Activated B cell treated with CpG ODN at 0.5 μM for 24 hours (primary cell): ENCODE measurements around the gene F2R. TPM values are rescaled to one million over a fixed set of nuclear protein-coding genes. Genes with fewer than 3 reads are reported as not detected.
A peak's percentile ranks its signal among the peaks of the same experiment; 100 is the strongest.

Experiments used
- ATAC-seq: fragments of 200-7000 bp; cut with Tn5 transposase; one replicate; pipeline ENCODE4 v1.10.0; 2021; ENCODE audit warnings: low read depth, mild to moderate bottlenecking, moderate library complexity
- CTCF ChIA-PET: fragments of 350-600 bp; sonication (Branson Sonifier 250); formaldehyde crosslinking; loops from one replicate; lab custom pipeline; 2021; ENCODE audit warnings: antibody characterized with exemption; lab: Charles Lee
- POLR2A ChIA-PET: fragments of 350-600 bp; sonication (Branson Sonifier 250); formaldehyde crosslinking; loops from one replicate; lab custom pipeline; 2021; ENCODE audit warnings: antibody characterized with exemption; lab: Charles Lee
- DNase-seq: peaks from one replicate; pipeline ENCODE4 v3.0.0; 2022
- H3K27ac Mint-ChIP-seq: one replicate; pipeline ENCODE4 v1.8.0; 2020; ENCODE audit warnings: mixed read lengths
- H3K27me3 Mint-ChIP-seq: one replicate; pipeline ENCODE4 v1.8.0; 2021; ENCODE audit warnings: mixed read lengths
- H3K36me3 Mint-ChIP-seq: one replicate; pipeline ENCODE4 v1.8.0; 2021; ENCODE audit warnings: low read depth, mixed read lengths
- H3K4me1 Mint-ChIP-seq: one replicate; pipeline ENCODE4 v1.8.0; 2021; ENCODE audit warnings: mixed read lengths
- H3K4me3 Mint-ChIP-seq: one replicate; pipeline ENCODE4 v1.8.0; 2020; ENCODE audit warnings: mild to moderate bottlenecking, mixed read lengths
- H3K9me3 Mint-ChIP-seq: one replicate; pipeline ENCODE4 v1.8.0; 2020; ENCODE audit warnings: mixed read lengths
- intact Hi-C: fragments of 100-400 bp; cut with micrococcal nuclease; formaldehyde crosslinking; loops from one replicate; pipeline ENCODE4 v1.15.1; 2024
- total RNA-seq: library from RNA; stranded (reverse); gene quantifications from 2 replicates; pipeline ENCODE4 v1.2.3, GENCODE V29; 2022
- TF ChIP-seq, protein P1 (sequence below): fragments of 200-600 bp; IDR thresholded peaks from one replicate; pipeline ENCODE4 v1.8.0; 2022; ENCODE audit warnings: antibody characterized with exemption, mild to moderate bottlenecking

The F2R gene
- total RNA-seq, 1 donor from 2014 or later: 0.18 TPM

GRCh38 chr5:76724871-76725270 is 8.9 kb downstream of the F2R start:
- peaks cover 2% of the 10 kb centered on the region for H3K27me3 Mint-ChIP-seq
- DNase-seq (no peak), ATAC-seq (no peak)
- H3K4me1 Mint-ChIP-seq: peaks cover 6% of the 10 kb centered on the region
- H3K4me3 Mint-ChIP-seq: no peak overlapping the region
- intact Hi-C loops: no loop called here
- TF ChIP-seq, protein P1, sequence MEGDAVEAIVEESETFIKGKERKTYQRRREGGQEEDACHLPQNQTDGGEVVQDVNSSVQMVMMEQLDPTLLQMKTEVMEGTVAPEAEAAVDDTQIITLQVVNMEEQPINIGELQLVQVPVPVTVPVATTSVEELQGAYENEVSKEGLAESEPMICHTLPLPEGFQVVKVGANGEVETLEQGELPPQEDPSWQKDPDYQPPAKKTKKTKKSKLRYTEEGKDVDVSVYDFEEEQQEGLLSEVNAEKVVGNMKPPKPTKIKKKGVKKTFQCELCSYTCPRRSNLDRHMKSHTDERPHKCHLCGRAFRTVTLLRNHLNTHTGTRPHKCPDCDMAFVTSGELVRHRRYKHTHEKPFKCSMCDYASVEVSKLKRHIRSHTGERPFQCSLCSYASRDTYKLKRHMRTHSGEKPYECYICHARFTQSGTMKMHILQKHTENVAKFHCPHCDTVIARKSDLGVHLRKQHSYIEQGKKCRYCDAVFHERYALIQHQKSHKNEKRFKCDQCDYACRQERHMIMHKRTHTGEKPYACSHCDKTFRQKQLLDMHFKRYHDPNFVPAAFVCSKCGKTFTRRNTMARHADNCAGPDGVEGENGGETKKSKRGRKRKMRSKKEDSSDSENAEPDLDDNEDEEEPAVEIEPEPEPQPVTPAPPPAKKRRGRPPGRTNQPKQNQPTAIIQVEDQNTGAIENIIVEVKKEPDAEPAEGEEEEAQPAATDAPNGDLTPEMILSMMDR: no peak
- H3K9me3 Mint-ChIP-seq: peaks cover 10% of the 10 kb centered on the region
- CTCF ChIA-PET: interaction anchor here (1.2 kb wide), 1 partner anchor 50 kb away, joined by 5 read pairs; no protein-coding TSS in a partner anchor
- no peak overlapping the region for H3K27ac Mint-ChIP-seq
- H3K36me3 Mint-ChIP-seq: no peaks in the 10 kb centered on the region
- POLR2A ChIA-PET: no interaction called here

- Mint-ChIP-seq H3K27me3 (peaks cover 3% of the 10 kb centered on the region), H3K9me3 (peaks cover 15% of the 10 kb centered on the region), H3K36me3 (no peaks in the 10 kb centered on the region), H3K27ac (no peak overlapping the region), H3K4me1 (no peaks in the 10 kb centered on the region), H3K4me3 (no peak overlapping the region)
- TF ChIP-seq, protein P1: no peak
- ChIA-PET CTCF (no interaction called here), POLR2A (no interaction called here)
- ATAC-seq (no peak), DNase-seq (no peak)
- intact Hi-C loops: no loop called here
Measured at GRCh38 chr5:76728965-76729364, 13.0 kb downstream of the F2R start.

DNA sequence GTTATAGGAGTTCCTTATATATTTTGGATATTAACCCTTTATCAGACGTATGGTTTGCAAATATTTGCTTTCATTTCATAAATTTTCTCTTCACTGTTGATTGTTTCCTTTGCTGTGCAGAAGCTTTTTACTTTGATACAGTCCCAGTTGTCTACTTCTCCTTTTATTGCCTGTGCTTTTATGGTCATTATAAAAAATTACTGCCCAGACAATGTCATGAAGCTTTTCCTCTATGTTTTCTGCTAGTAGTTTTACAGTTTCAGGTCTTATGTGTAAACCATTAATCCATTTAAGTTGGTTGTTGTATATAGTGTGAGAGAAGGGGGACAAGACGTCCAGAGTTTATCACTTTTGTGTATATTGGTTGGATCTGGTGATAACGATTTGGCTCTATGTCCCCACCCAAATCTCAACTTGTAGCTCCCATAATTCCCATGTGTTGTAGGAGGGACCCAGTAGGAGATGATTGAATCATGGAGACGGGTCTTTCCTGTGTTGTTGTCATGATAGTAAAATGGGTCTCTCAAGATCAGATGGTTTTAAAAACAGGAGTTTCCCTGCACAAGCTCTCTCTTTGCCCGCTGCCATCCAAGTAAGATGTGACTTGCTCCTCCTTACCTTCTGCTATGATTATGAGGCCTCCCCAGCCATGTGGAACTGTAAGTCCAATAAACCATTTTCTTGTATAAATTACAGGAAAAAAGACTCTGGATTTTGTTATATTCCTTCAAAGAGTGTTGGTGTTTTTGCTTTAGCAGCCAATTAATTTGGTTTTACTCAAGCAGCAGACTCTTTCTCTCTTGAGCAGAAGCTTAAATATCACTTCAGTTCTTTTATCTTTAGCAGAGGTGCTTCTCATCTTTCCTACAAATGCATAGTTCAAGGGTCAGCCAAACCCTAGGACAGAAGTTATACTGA is 13.7 kb downstream of the F2R start:
- Mint-ChIP-seq H3K36me3 (no peaks in the 10 kb centered on the region), H3K27me3 (peaks cover 3% of the 10 kb centered on the region), H3K4me3 (no peak overlapping the region), H3K4me1 (no peaks in the 10 kb centered on the region), H3K27ac (no peak overlapping the region), H3K9me3 (peaks cover 15% of the 10 kb centered on the region)
- ChIA-PET POLR2A (no interaction called here), CTCF (no interaction called here)
- DNase-seq (no peak), ATAC-seq (no peak)
- intact Hi-C loops: no loop called here
- TF ChIP-seq, protein P1: no peak

GRCh38 chr5:76732405-76733048 is 16.6 kb downstream of the F2R start:
- ChIA-PET POLR2A (interaction anchor here (1.0 kb wide), 1 partner anchor 13 kb away, joined by 3 read pairs; no protein-coding TSS in a partner anchor), CTCF (interaction anchor here (0.6 kb wide), 1 partner anchor 1275 kb away, joined by 3 read pairs; no protein-coding TSS in a partner anchor)

More at GRCh38 chr5:76732405-76733048, 16.6 kb downstream of the F2R start:
- no peak for DNase-seq
- peak overlapping the region; percentile 47 for H3K4me3 Mint-ChIP-seq
- peak; percentile 10 for ATAC-seq
- peaks cover 15% of the 10 kb centered on the region for H3K9me3 Mint-ChIP-seq
- no peaks in the 10 kb centered on the region for H3K4me1 Mint-ChIP-seq
- intact Hi-C loops: no loop called here
- TF ChIP-seq, protein P1: no peak
- H3K36me3 Mint-ChIP-seq: no peaks in the 10 kb centered on the region
- no peak overlapping the region for H3K27ac Mint-ChIP-seq
- peaks cover 3% of the 10 kb centered on the region for H3K27me3 Mint-ChIP-seq
